ENCODE results near the gene TRPM3.

Gene TRPM3

GRCh38 chr9:71097671-71098070 lies 23.8 kb downstream of the TRPM3 start:
- TF ChIP-seq CTCF (IDR thresholded peaks at IDR 0.05; ENCODE audit: control extremely low read depth, extremely low read depth, low read depth, missing control alignments) = no peak
- ChIA-PET CTCF (interaction anchor here (3.4 kb wide), 1 partner anchor 10 kb away, joined by 11 read pairs; no protein-coding TSS in a partner anchor), POLR2A (no interaction called here)
- DNase-seq (ENCODE audit: extremely low spot score) = no peak

- DNase-seq (ENCODE audit: extremely low spot score) = no peak
- ChIA-PET CTCF (interaction anchor here (3.4 kb wide), 1 partner anchor 9 kb away, joined by 11 read pairs; no protein-coding TSS in a partner anchor), POLR2A (no interaction called here)
- no peak for TF ChIP-seq CTCF (IDR thresholded peaks at IDR 0.05; ENCODE audit: control extremely low read depth, extremely low read depth, low read depth, missing control alignments)
These were observed 24.9 kb downstream of the TRPM3 start for GRCh38 chr9:71096421-71097108.

- POLR2A ChIA-PET = no interaction called here
- CTCF ChIA-PET = interaction anchor here (1.0 kb wide), 1 partner anchor 14 kb away, joined by 3 read pairs; no protein-coding TSS in a partner anchor
- no peak for DNase-seq (ENCODE audit: extremely low spot score)
- TF ChIP-seq CTCF (IDR thresholded peaks at IDR 0.05; ENCODE audit: control extremely low read depth, extremely low read depth, low read depth, missing control alignments) = no peak
These were observed 26.6 kb downstream of the TRPM3 start for GRCh38 chr9:71094708-71095251.

- POLR2A ChIA-PET = no interaction called here
- no peak for DNase-seq (ENCODE audit: extremely low spot score)
- no peak for TF ChIP-seq CTCF (IDR thresholded peaks at IDR 0.05; ENCODE audit: control extremely low read depth, extremely low read depth, low read depth, missing control alignments)
- CTCF ChIA-PET = interaction anchor here (1.7 to 2.2 kb wide), 2 partner anchors 14 to 16 kb away, joined by 4 to 5 read pairs; no protein-coding TSS in a partner anchor
These were observed 30.5 kb downstream of the TRPM3 start for GRCh38 chr9:71090896-71091295.

GRCh38 chr9:71079451-71079850 lies 42.0 kb downstream of the TRPM3 start:
- POLR2A ChIA-PET = no interaction called here
- CTCF ChIA-PET = interaction anchor here (0.6 kb wide), 1 partner anchor 47 kb away, joined by 3 read pairs; no protein-coding TSS in a partner anchor
- no peak for TF ChIP-seq CTCF (IDR thresholded peaks at IDR 0.05; ENCODE audit: control extremely low read depth, extremely low read depth, low read depth, missing control alignments)
- no peak for DNase-seq (ENCODE audit: extremely low spot score)

- no peak for TF ChIP-seq CTCF (IDR thresholded peaks at IDR 0.05; ENCODE audit: control extremely low read depth, extremely low read depth, low read depth, missing control alignments)
- CTCF ChIA-PET = interaction anchor here (1.3 to 2.8 kb wide), 2 partner anchors 13 to 21 kb away, joined by 3 to 12 read pairs; no protein-coding TSS in a partner anchor
- POLR2A ChIA-PET = no interaction called here
- no peak for DNase-seq (ENCODE audit: extremely low spot score)
These were observed 45.3 kb downstream of the TRPM3 start for GRCh38 chr9:71076096-71076495.
